MM.1S (cell line): ENCODE data around the gene LRRC8E.

ENCODE experiments used
- CTCF ChIP-seq: fragments of 300-600 bp; sonication (generic); IDR thresholded peaks from 2 replicates; pipeline ENCODE4 v1.5.1; 2016; ENCODE audit warnings: antibody characterized with exemption, low read length, mixed read lengths
- EZH2phosphoT487 ChIP-seq: fragments of 300-600 bp; sonication (generic); IDR thresholded peaks from 2 replicates; pipeline ENCODE4 v1.6.1; 2018; ENCODE audit warnings: antibody characterized with exemption, low read length

- TF ChIP-seq EZH2phosphoT487 (no peak), CTCF (no peak)
Measured at GRCh38 chr19:7915250-7916102, 27.2 kb downstream of the LRRC8E start.
